ENCODE data around the gene HTRA3. TPM values are rescaled to one million over a fixed set of nuclear protein-coding genes. Genes with fewer than 3 reads are reported as not detected.

Gene HTRA3
- total and polyA plus RNA-seq, 2 of the 8 experiments (the other 6 are each of a cell fraction or from before 2014, with no cell fraction given), result 3.2 to 5.8 TPM

GRCh38 chr4:8220661-8221450 is 48.7 kb upstream of the HTRA3 start:
- H3K9me3 ChIP-seq (ENCODE audit: insufficient read depth in 2 of 2, low read depth in 1 of 2, low read length in 1 of 2), result no peaks in the 10 kb centered on the region
- no peak overlapping the region for H4K8ac ChIP-seq (ENCODE audit: extremely low read depth, insufficient read depth, low read length)
- no peak overlapping the region for H2BK15ac ChIP-seq (ENCODE audit: low read length)
- 87% methylated on average over 7 of the region's 7 CpGs; no CpG with 5 or more reads in 1 of the 2 experiments for WGBS, 2 experiments (ENCODE audit: extremely low coverage in 1 of 2, insufficient coverage in 1 of 2, insufficient read length in 1 of 2, insufficient replicate concordance in 2 of 2, low coverage in 1 of 2, low lambda C conversion rate in 2 of 2, missing lambda C conversion rate in 1 of 2)
- H4K91ac ChIP-seq (replicated peaks; ENCODE audit: insufficient read length, low read length), result no peak overlapping the region
- H2AK5ac ChIP-seq (ENCODE audit: low read depth, low read length), result no peak overlapping the region
- FAIRE-seq (no peak), DNase-seq (ENCODE audit: low read depth in 1 of 2, low spot score in 2 of 2) (no peak)
- H3K23me2 ChIP-seq (ENCODE audit: low read depth, low read length), result no peaks in the 10 kb centered on the region
- H3K56ac ChIP-seq (replicated peaks; ENCODE audit: insufficient read length, low read depth, low read length), result no peak overlapping the region
- no peaks in the 10 kb centered on the region for H3K79me1 ChIP-seq (ENCODE audit: low read depth, low read length)
- no peak overlapping the region for H3K14ac ChIP-seq (ENCODE audit: insufficient read length)
- no peaks in the 10 kb centered on the region for H3K36me3 ChIP-seq (ENCODE audit: control insufficient read depth in 2 of 4, insufficient read depth in 4 of 4, low read length in 3 of 4)
- H3K79me2 ChIP-seq (ENCODE audit: control insufficient read depth in 1 of 2, insufficient read depth in 2 of 2, low read length in 2 of 2), result no peaks in the 10 kb centered on the region
- no peaks in the 10 kb centered on the region; a peak in 1 of 7 replicates for H3K27me3 ChIP-seq (replicated peaks in 1 of 4; ENCODE audit: control insufficient read depth in 3 of 4, extremely low read depth in 1 of 4, insufficient read depth in 3 of 4, low read length in 3 of 4)
- no peak overlapping the region for H3K4me2 ChIP-seq (ENCODE audit: insufficient read depth in 1 of 2, low read depth in 2 of 2, low read length in 2 of 2)
- POLR2A ChIA-PET (ENCODE audit: partially characterized antibody), result interaction anchor here (1.4 kb wide), 1 partner anchor 8 kb away, joined by 4 read pairs; no protein-coding TSS in a partner anchor
- no peak overlapping the region for H3K4ac ChIP-seq (replicated peaks; ENCODE audit: insufficient read length, low read depth, low read length)
- no peak overlapping the region for H3K4me3 ChIP-seq (ENCODE audit: extremely low read depth in 1 of 4, insufficient read depth in 2 of 4, low read depth in 3 of 4, low read length in 4 of 4)
- H2BK5ac ChIP-seq (ENCODE audit: low read depth, low read length), result peak overlapping the region; percentile 63; the same call in 1 of the 2 replicates
- no peak overlapping the region for H3K9ac ChIP-seq (replicated peaks in 1 of 4; ENCODE audit: extremely low read depth in 1 of 4, low read depth in 3 of 4, low read length in 3 of 4)
- no peak overlapping the region for H4K5ac ChIP-seq (ENCODE audit: insufficient read length, low read depth, low read length)
- no peaks in the 10 kb centered on the region for H4K20me1 ChIP-seq (replicated peaks in 1 of 2; ENCODE audit: control insufficient read depth in 1 of 2, insufficient read depth in 2 of 2, low read length in 2 of 2)
- no peak overlapping the region for H3K18ac ChIP-seq (ENCODE audit: extremely low read depth, low read length)
- no peak overlapping the region for H2BK12ac ChIP-seq (ENCODE audit: low read depth, low read length)
- no peak overlapping the region for H3K27ac ChIP-seq (ENCODE audit: low read depth, low read length)
- peaks cover 0 to 11% (median 6%) of the 10 kb centered on the region in 4 experiments; a peak in 5 of 7 replicates for H3K4me1 ChIP-seq (replicated peaks in 1 of 4; ENCODE audit: control insufficient read depth in 3 of 4, insufficient read depth in 4 of 4, low read length in 3 of 4)
- CTCF ChIA-PET (ENCODE audit: partially characterized antibody), result interaction anchor here (0.9 to 1.4 kb wide), 4 partner anchors 20 to 31 kb away, joined by 3 to 7 read pairs (median 3); no protein-coding TSS in a partner anchor
- H2BK20ac ChIP-seq (ENCODE audit: low read length), result no peak overlapping the region
- no peak overlapping the region for H2AFZ ChIP-seq (ENCODE audit: low read length)
- no peak overlapping the region for H2BK120ac ChIP-seq (replicated peaks; ENCODE audit: low read depth, low read length)
- no peak overlapping the region for H3K23ac ChIP-seq (ENCODE audit: insufficient read length)

Data from H1 (cell line).